Nasal cavity respiratory epithelium epithelial cell of viscerocranial mucosa (primary cell): Measurements from ENCODE around the gene DNAJC24. TPM values are rescaled to one million over a fixed set of nuclear protein-coding genes. Genes with fewer than 3 reads are reported as not detected.

ENCODE experiments used
- total RNA-seq: library from RNA; depleted of rRNA; stranded (reverse); fragments of >200 nt; gene quantifications from 2 replicates; pipeline ENCODE4 v1.2.3, GENCODE V29; 2014

DNAJC24 gene
- 22.2 and 27.0 TPM in 2 replicates for total RNA-seq

GRCh38 chr11:31369348-31370329 is at the start of gene DNAJC24, which contains the start of gene DCDC1:
DNAJC24 (plus strand) TSS chr11:31369860; CDS start chr11:31370749, 889 bp downstream.
DCDC1 (minus strand) TSS chr11:31369739; CDS start chr11:31328280, 41,459 bp downstream.

Other genes with a start within 250 kb of the DNAJC24 start
- 0.28 TPM in 1 of 2 replicates, not detected in the other for gene DCDC1, start 121 bp upstream of the DNAJC24 start, total RNA-seq
- gene IMMP1L, start 139.8 kb downstream of the DNAJC24 start, total RNA-seq, result 18.2 and 20.5 TPM in 2 replicates
- 12.6 and 16.0 TPM in 2 replicates for gene ELP4, start 139.9 kb downstream of the DNAJC24 start, total RNA-seq